KMS-11 (cell line): ENCODE measurements around the gene PACSIN3.

ENCODE experiments used
- H2AFZ ChIP-seq: fragments of 200-600 bp; sonication (generic); 2 replicates; pipeline ENCODE4 v1.6.1; 2016; ENCODE audit warnings: antibody characterized with exemption, mixed run types, low read depth
- H3K27ac ChIP-seq: fragments of 200-600 bp; sonication (generic); 2 replicates; pipeline ENCODE4 v1.6.1; 2016; ENCODE audit warnings: mild to moderate bottlenecking, mixed run types
- H3K27me3 ChIP-seq: fragments of 200-600 bp; sonication (generic); 2 replicates; pipeline ENCODE4 v1.6.1; 2017; ENCODE audit warnings: mild to moderate bottlenecking, low read depth, mixed run types, moderate library complexity; ENCODE audit not compliant: insufficient read depth
- H3K36me3 ChIP-seq: fragments of 200-600 bp; sonication (generic); 2 replicates; pipeline ENCODE4 v1.6.1; 2017; ENCODE audit warnings: mild to moderate bottlenecking, mixed run types; ENCODE audit not compliant: insufficient read depth
- H3K4me1 ChIP-seq: fragments of 200-600 bp; sonication (generic); 2 replicates; pipeline ENCODE4 v1.6.1; 2016; ENCODE audit warnings: mild to moderate bottlenecking, low read depth, mixed run types; ENCODE audit not compliant: poor library complexity, severe bottlenecking
- H3K4me2 ChIP-seq: fragments of 200-600 bp; sonication (generic); 2 replicates; pipeline ENCODE4 v1.7.0; 2016; ENCODE audit warnings: mild to moderate bottlenecking, mixed run types
- H3K4me3 ChIP-seq: fragments of 200-600 bp; sonication (generic); IDR thresholded peaks from 2 replicates; pipeline ENCODE4 v1.6.1; 2017; ENCODE audit warnings: low read depth, low read length, mixed read lengths; ENCODE audit not compliant: insufficient read depth
- H3K79me2 ChIP-seq: fragments of 200-600 bp; sonication (generic); 2 replicates; pipeline ENCODE4 v1.6.1; 2016; ENCODE audit warnings: low read depth, mixed run types; ENCODE audit not compliant: insufficient read depth
- H3K9ac ChIP-seq: fragments of 200-600 bp; sonication (generic); 2 replicates; pipeline ENCODE4 v1.6.1; 2016; ENCODE audit warnings: mild to moderate bottlenecking, mixed run types
- H4K20me1 ChIP-seq: fragments of 200-600 bp; sonication (generic); 2 replicates; pipeline ENCODE4 v1.6.1; 2016; ENCODE audit warnings: mild to moderate bottlenecking, mixed run types; ENCODE audit not compliant: insufficient read depth
- CTCF ChIP-seq: fragments of 200-600 bp; sonication (generic); conservative IDR thresholded peaks from 2 replicates; pipeline ENCODE4 v1.6.1; 2017; ENCODE audit warnings: low read depth, mild to moderate bottlenecking, antibody characterized with exemption, low read length, moderate library complexity, mixed read lengths

The PACSIN3 gene

DNA sequence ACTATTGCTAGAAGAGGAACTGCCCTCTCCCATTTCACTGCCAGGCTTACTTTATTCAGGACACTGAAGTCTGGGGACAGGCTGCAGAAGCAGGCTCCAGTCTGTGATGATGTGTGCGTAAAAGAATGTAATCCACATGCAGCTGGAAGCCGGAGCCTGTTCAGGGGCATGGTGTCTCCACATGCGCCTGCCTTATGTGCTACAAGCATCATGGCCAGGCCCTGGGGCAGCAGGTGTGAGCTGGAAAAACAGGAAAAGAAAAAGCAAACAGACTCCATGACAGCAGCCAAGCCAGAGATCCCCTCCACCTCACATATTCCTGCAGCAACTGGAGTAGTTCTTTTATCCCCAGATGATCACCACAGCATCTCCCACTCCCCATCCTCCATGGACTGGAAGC lies 42.9 kb downstream of the PACSIN3 start:
- TF ChIP-seq CTCF: no peak
- Histone ChIP-seq H3K27me3 (no peaks in the 10 kb centered on the region), H3K4me2 (no peak overlapping the region), H3K4me1 (no peaks in the 10 kb centered on the region), H4K20me1 (no peaks in the 10 kb centered on the region), H3K4me3 (no peak overlapping the region), H2AFZ (no peak overlapping the region), H3K9ac (no peak overlapping the region), H3K27ac (no peak overlapping the region), H3K79me2 (no peaks in the 10 kb centered on the region), H3K36me3 (no peaks in the 10 kb centered on the region)

GRCh38 chr11:47139878-47140277 lies 46.4 kb downstream of the PACSIN3 start:
- H3K4me3 ChIP-seq: no peak overlapping the region

GRCh38 chr11:47137476-47137875 lies 48.8 kb downstream of the PACSIN3 start:
- no peak overlapping the region for H3K9ac ChIP-seq
- H3K36me3 ChIP-seq: no peaks in the 10 kb centered on the region
- H3K79me2 ChIP-seq: no peaks in the 10 kb centered on the region
- H4K20me1 ChIP-seq: no peaks in the 10 kb centered on the region
- H3K4me3 ChIP-seq: no peak overlapping the region
- TF ChIP-seq CTCF: no peak
- H3K27ac ChIP-seq: no peak overlapping the region
- no peak overlapping the region for H3K4me2 ChIP-seq
- H3K27me3 ChIP-seq: no peaks in the 10 kb centered on the region
- no peaks in the 10 kb centered on the region for H3K4me1 ChIP-seq
- no peak overlapping the region for H2AFZ ChIP-seq

More at GRCh38 chr11:47139878-47140277, 46.4 kb downstream of the PACSIN3 start:
- Histone ChIP-seq H3K36me3 (no peaks in the 10 kb centered on the region), H2AFZ (no peak overlapping the region), H3K4me2 (no peak overlapping the region), H3K27ac (no peak overlapping the region), H4K20me1 (no peaks in the 10 kb centered on the region), H3K9ac (no peak overlapping the region), H3K27me3 (no peaks in the 10 kb centered on the region), H3K79me2 (no peaks in the 10 kb centered on the region), H3K4me1 (no peaks in the 10 kb centered on the region)
- TF ChIP-seq CTCF: no peak

GRCh38 chr11:47136921-47137320 lies 49.3 kb downstream of the PACSIN3 start:
- TF ChIP-seq CTCF: no peak
- H4K20me1 ChIP-seq: no peaks in the 10 kb centered on the region
- H3K27ac ChIP-seq: no peak overlapping the region

More at GRCh38 chr11:47136921-47137320, 49.3 kb downstream of the PACSIN3 start:
- H3K4me3 ChIP-seq: no peak overlapping the region
- H2AFZ ChIP-seq: no peak overlapping the region
- H3K36me3 ChIP-seq: no peaks in the 10 kb centered on the region
- H3K4me1 ChIP-seq: no peaks in the 10 kb centered on the region
- no peak overlapping the region for H3K4me2 ChIP-seq
- H3K79me2 ChIP-seq: no peaks in the 10 kb centered on the region
- no peaks in the 10 kb centered on the region for H3K27me3 ChIP-seq
- no peak overlapping the region for H3K9ac ChIP-seq
